ENCODE data around the gene SYVN1.

The SYVN1 gene

DNA sequence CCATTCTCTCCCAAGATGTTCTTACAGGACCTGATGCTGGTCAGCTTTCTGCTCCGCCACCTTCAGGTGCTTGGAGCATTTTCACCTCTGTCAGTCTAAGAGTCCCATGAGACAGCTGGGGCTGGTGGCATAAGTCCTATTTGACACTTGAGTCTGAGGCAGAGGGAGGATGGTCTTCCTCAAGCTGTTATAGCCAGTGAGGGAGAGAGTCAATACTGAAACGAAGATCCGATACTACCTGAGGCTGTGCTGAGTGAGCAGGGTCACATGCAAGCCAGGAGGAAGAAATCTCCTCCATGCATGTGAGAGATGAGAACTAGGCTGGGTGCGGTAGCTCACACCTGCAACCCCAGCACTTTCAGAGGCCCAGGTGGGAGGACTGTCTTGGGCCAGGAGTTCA is 44.7 kb downstream of the SYVN1 start:
- DNase-seq (ENCODE audit: extremely low spot score): no peak
- POLR2A ChIA-PET: no interaction called here
- TF ChIP-seq ZNF384 (IDR thresholded peaks at IDR 0.05): no peak
- TF ChIP-seq ARNT (IDR thresholded peaks at IDR 0.05): no peak
- no peak for TF ChIP-seq ELF4 (IDR thresholded peaks at IDR 0.05)
- no peak for TF ChIP-seq TARDBP (IDR thresholded peaks at IDR 0.05)
- no peak for TF ChIP-seq NFRKB (IDR thresholded peaks at IDR 0.05)
- no peak for TF ChIP-seq SP1 (IDR thresholded peaks at IDR 0.05)
- TF ChIP-seq, protein P1, sequence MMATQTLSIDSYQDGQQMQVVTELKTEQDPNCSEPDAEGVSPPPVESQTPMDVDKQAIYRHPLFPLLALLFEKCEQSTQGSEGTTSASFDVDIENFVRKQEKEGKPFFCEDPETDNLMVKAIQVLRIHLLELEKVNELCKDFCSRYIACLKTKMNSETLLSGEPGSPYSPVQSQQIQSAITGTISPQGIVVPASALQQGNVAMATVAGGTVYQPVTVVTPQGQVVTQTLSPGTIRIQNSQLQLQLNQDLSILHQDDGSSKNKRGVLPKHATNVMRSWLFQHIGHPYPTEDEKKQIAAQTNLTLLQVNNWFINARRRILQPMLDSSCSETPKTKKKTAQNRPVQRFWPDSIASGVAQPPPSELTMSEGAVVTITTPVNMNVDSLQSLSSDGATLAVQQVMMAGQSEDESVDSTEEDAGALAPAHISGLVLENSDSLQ (IDR thresholded peaks at IDR 0.05): no peak
- no peak for TF ChIP-seq SUZ12 (IDR thresholded peaks at IDR 0.05)
- TF ChIP-seq FOXM1 (IDR thresholded peaks at IDR 0.05; ENCODE audit: borderline replicate concordance): no peak
- no peak for TF ChIP-seq BHLHE40 (IDR thresholded peaks at IDR 0.05; ENCODE audit: borderline replicate concordance)
- no peak for TF ChIP-seq FOXK2 (IDR thresholded peaks at IDR 0.05)
- no peak for TF ChIP-seq CTBP1 (IDR thresholded peaks at IDR 0.05; ENCODE audit: borderline replicate concordance)
- CTCF ChIA-PET: interaction anchor here (0.6 kb wide), 1 partner anchor 226 kb away, joined by 3 read pairs; no protein-coding TSS in a partner anchor

DNA sequence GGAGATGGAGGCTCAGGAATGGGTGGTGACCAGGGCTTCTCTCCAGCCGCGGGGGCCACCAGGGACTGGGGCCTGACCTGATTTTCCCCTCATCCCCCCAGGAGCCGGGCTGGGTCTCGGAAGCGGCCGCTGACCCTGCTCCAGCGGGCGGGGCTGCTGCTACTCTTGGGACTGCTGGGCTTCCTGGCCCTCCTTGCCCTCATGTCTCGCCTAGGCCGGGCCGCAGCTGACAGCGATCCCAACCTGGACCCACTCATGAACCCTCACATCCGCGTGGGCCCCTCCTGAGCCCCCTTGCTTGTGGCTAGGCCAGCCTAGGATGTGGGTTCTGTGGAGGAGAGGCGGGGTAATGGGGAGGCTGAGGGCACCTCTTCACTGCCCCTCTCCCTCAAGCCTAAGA is 46.5 kb downstream of the SYVN1 start:
- CTCF ChIA-PET: no interaction called here
- no peak for DNase-seq (ENCODE audit: extremely low spot score)
- POLR2A ChIA-PET: no interaction called here
- TF ChIP-seq ARNT (IDR thresholded peaks at IDR 0.05) (no peak), FOXK2 (IDR thresholded peaks at IDR 0.05) (no peak), LEF1 (IDR thresholded peaks at IDR 0.05; ENCODE audit: borderline replicate concordance) (no peak), ELF4 (IDR thresholded peaks at IDR 0.05) (no peak), NFRKB (IDR thresholded peaks at IDR 0.05) (no peak), SUZ12 (IDR thresholded peaks at IDR 0.05) (no peak)

DNA sequence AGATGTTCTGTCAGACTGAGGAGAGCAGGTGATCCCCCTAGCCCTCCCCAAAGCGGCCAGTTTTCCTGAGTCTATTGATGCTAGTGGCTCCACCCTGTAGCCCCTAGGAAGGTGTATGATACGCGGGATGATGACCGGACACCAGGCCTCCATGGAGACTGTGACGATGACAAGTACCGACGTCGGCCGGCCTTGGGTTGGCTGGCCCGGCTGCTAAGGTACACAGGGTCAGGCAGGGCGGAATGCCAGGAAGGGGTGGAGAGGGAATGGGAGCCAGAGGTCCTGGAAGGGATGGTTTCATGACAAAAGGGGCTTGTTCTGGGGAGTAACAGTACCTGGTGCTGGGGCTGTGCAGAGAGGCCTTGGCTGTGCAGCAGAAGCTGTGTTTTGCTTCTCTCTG is 47.1 kb downstream of the SYVN1 start:
- POLR2A ChIA-PET: interaction anchor here (2.9 kb wide), 1 partner anchor 47 kb away, joined by 8 read pairs; the partner anchor contains the start of gene SAC3D1
- TF ChIP-seq TARDBP (IDR thresholded peaks at IDR 0.05) (no peak), CTBP1 (IDR thresholded peaks at IDR 0.05; ENCODE audit: borderline replicate concordance) (no peak), ZNF384 (IDR thresholded peaks at IDR 0.05) (no peak)
- no peak for DNase-seq (ENCODE audit: extremely low spot score)
- CTCF ChIA-PET: no interaction called here

DNA sequence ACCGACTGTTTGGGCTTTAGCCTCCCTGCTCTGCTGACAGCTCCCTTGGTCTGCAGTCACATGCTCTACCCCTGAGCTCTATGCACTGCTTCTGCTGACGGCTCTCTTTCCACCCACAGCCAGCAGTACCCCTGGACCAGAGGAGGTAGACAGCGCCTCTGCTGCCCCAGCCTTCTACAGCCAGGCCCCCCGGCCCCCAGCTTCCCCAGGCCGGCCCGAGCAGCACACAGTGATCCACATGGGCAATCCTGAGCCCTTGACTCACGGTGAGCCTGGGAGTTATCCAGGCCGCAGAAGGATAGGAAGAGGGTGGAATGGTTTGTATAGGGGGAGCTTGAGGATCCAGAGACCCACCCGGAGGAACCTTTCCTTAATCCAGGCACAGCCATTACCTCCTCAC is 47.5 kb downstream of the SYVN1 start:
- CTCF ChIA-PET: no interaction called here
- POLR2A ChIA-PET: interaction anchor here (2.9 kb wide), 1 partner anchor 46 kb away, joined by 8 read pairs; the partner anchor contains the start of gene SAC3D1
- no peak for TF ChIP-seq L3MBTL2 (conservative IDR thresholded peaks at IDR 0.05)
- no peak for TF ChIP-seq BHLHE40 (IDR thresholded peaks at IDR 0.05; ENCODE audit: borderline replicate concordance)
- no peak for TF ChIP-seq LEF1 (IDR thresholded peaks at IDR 0.05; ENCODE audit: borderline replicate concordance)
- no peak for TF ChIP-seq SUZ12 (IDR thresholded peaks at IDR 0.05)
- no peak for TF ChIP-seq NFRKB (IDR thresholded peaks at IDR 0.05)
- no peak for TF ChIP-seq FOXM1 (IDR thresholded peaks at IDR 0.05; ENCODE audit: borderline replicate concordance)
- no peak for TF ChIP-seq FOXA1 (IDR thresholded peaks at IDR 0.05)
- no peak for TF ChIP-seq HDGF (IDR thresholded peaks at IDR 0.05; ENCODE audit: borderline replicate concordance)
- no peak for TF ChIP-seq CTBP1 (IDR thresholded peaks at IDR 0.05; ENCODE audit: borderline replicate concordance)
- no peak for TF ChIP-seq ELF4 (IDR thresholded peaks at IDR 0.05)
- no peak for TF ChIP-seq TARDBP (IDR thresholded peaks at IDR 0.05)
- TF ChIP-seq ARNT (IDR thresholded peaks at IDR 0.05): no peak
- no peak for TF ChIP-seq SP1 (IDR thresholded peaks at IDR 0.05)
- no peak for TF ChIP-seq ZNF384 (IDR thresholded peaks at IDR 0.05)
- TF ChIP-seq FOXK2 (IDR thresholded peaks at IDR 0.05): no peak
- TF ChIP-seq, protein P1 (IDR thresholded peaks at IDR 0.05): no peak
- DNase-seq (ENCODE audit: extremely low spot score): no peak

DNA sequence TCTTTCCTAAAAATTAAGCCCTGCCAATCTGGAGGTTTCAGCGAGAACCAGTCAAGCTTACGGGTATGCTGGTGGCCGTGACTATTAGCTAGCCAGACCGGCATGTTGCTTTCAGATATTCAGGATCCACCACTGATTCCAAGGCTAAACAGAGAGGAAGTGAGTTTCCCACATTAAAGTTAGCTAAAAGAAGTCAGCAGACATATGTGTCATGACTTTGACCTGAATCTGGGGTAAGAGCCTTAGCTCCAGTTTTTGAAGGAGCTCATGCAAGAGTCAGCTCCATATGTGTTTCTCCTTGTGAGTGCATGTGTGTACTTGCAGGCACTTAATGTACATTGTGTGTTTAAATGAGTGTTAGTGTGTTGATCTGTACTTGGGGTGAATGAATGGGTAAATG is 48.9 kb downstream of the SYVN1 start:
- no peak for DNase-seq (ENCODE audit: extremely low spot score)
- POLR2A ChIA-PET: interaction anchor here (1.1 to 2.9 kb wide), 4 partner anchors 9 to 45 kb away, joined by 3 to 8 read pairs (median 4); partner anchors contain the start of genes FAU, MRPL49, SAC3D1 and VPS51
- CTCF ChIA-PET: interaction anchor here (0.9 kb wide), 1 partner anchor 25 kb away, joined by 3 read pairs; no protein-coding TSS in a partner anchor
- TF ChIP-seq SUZ12 (IDR thresholded peaks at IDR 0.05): no peak

DNA sequence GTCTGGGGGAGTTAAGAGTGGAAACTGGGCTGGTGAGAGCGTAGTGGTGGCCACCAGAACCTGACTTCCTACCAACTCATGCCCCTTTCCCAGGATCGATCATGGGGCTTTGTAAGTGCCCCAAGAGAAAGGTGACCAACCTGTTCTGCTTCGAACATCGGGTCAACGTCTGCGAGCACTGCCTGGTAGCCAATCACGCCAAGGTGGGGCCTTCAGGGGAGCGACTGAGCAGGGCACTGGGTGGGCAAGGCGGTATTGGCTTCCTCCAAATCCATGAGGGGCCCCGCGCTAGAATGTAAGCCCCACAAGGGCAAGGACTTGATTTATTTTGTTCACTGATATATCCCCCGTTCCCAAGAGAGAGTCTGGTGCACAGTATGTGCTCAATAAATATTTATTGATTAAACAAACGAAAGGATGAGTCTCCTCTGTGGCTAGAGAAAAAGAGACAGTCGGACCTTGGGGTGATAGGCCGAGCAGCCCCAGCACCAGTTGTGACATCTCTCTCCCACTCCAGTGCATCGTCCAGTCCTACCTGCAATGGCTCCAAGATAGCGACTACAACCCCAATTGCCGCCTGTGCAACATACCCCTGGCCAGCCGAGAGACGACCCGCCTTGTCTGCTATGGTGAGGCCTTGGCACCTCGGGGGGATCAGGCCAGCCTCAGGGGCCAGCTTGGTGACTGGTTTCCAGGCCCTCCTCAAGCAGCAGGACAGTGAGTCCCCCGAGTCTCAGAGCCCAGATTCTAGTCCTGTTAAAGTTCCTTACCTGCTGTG is 49.5 kb downstream of the SYVN1 start:
- TF ChIP-seq FOXM1 (IDR thresholded peaks at IDR 0.05; ENCODE audit: borderline replicate concordance): no peak
- TF ChIP-seq CTBP1 (IDR thresholded peaks at IDR 0.05; ENCODE audit: borderline replicate concordance): no peak
- TF ChIP-seq ARNT (IDR thresholded peaks at IDR 0.05): no peak
- no peak for TF ChIP-seq TARDBP (IDR thresholded peaks at IDR 0.05)
- TF ChIP-seq NFRKB (IDR thresholded peaks at IDR 0.05): no peak
- ChIA-PET CTCF (no interaction called here), POLR2A (interaction anchor here (1.1 to 2.9 kb wide), 4 partner anchors 9 to 44 kb away, joined by 3 to 8 read pairs (median 4); partner anchors contain the start of genes FAU, MRPL49, SAC3D1 and VPS51)
- DNase-seq (ENCODE audit: extremely low spot score): no peak

DNA sequence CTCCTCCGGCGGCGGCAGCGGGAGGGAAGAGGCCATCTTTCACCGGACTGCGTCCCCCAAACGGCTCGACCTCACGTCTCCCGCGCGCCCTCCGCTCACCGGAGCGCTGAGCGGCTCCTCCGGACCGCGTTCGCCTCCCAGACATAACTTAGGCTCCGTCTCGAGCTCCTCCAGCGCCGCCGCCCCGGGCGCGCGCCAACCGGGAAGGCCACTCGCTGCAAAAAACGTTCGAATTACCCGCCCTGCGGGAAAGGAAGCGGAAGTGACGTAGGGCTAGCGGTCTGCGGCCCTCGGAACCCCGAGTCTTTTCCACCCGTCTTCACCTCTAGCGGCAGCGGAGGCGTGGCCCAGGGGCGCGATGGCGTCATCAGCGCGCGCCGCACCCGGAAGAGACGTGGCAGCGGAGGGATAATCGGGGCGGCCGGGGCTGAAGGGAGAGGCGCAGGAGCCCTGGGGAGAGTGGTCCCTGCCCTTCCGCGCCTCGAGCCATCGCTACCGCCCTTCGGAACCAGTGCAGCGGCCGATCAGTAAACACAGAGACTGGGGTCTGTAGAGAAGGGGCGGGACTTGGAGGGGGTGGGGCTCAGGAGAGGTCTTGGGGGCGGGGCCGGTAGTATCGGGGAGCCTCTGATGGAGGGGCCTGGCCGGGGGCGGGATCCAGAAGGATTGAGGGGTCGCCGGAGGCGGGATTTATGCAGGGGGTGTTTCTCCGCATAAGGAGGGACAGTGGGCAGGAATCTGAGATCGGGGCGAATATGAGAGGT is 50.3 kb downstream of the SYVN1 start, which contains the start of the genes CDCA5 and ZFPL1:
Gene CDCA5, minus strand, starts transcription at position 207 of the 764 bp plus-strand sequence. Its CDS starts 62 bp downstream, at position 145.
Gene ZFPL1, plus strand, starts transcription at position 389 of the 764 bp plus-strand sequence. CDS start 477 bp downstream, outside the sequence.
- peak; percentile 39; the same call in 1 of the 2 replicates for TF ChIP-seq L3MBTL2 (conservative IDR thresholded peaks at IDR 0.05)
- TF ChIP-seq SUZ12 (IDR thresholded peaks at IDR 0.05): no peak
- TF ChIP-seq ELF4 (IDR thresholded peaks at IDR 0.05): peak; percentile 83
- CTCF ChIA-PET: interaction anchor here (1.1 to 2.0 kb wide), 2 partner anchors 33 to 69 kb away, joined by 3 to 6 read pairs; partner anchors contain the start of gene ZNHIT2
- POLR2A ChIA-PET: interaction anchor here (1.3 to 2.4 kb wide), 7 partner anchors 11 to 87 kb away, joined by 3 to 11 read pairs (median 5); partner anchors contain the start of genes ARL2, BATF2, FAU and MRPL49
- DNase-seq (ENCODE audit: extremely low spot score): peak; percentile 99
